Prostate gland (tissue), 2 donors: ENCODE results near the gene DXO.

Experiments used
- CTCF ChIP-seq, 4 experiments: fragments of 200-600 bp in 2 of 4; fragments of 450-650 bp in 2 of 4; sonication (generic) in 2 of 4; IDR thresholded peaks; 1 replicate in 3 of 4; 2 replicates in 1 of 4; pipeline ENCODE4 v1.5.1; 2016 to 2019; ENCODE audit warnings: antibody characterized with exemption in 4 of 4, mild to moderate bottlenecking in 2 of 4, moderate library complexity in 2 of 4
- POLR2A ChIP-seq: fragments of 450-650 bp; IDR thresholded peaks from one replicate; pipeline ENCODE4 v1.6.1; 2016; ENCODE audit warnings: antibody characterized with exemption, mild to moderate bottlenecking
- POLR2AphosphoS5 ChIP-seq: sonication (generic); formaldehyde crosslinking; IDR thresholded peaks from one replicate; pipeline ENCODE4 v1.6.1; 2017; ENCODE audit warnings: antibody characterized with exemption

- no peak for TF ChIP-seq POLR2A
- no peak for TF ChIP-seq CTCF (IDR thresholded peaks at IDR 0.05)
- TF ChIP-seq POLR2AphosphoS5 = no peak
These were observed 44.6 kb downstream of the DXO start, which contains the start of gene C2 for GRCh38 chr6:31927242-31927862.
